H9 (cell line): ENCODE data around the gene SMARCA2. TPM values are rescaled to one million over a fixed set of nuclear protein-coding genes. Genes with fewer than 3 reads are reported as not detected.

ENCODE experiments used
- DNase-seq: peaks from one replicate; pipeline ENCODE4 v3.0.0-alpha.2; 2017
- H2AFZ ChIP-seq: one replicate; pipeline ENCODE4 v1.6.1; 2013; ENCODE audit warnings: mild to moderate bottlenecking, low read length, control low read depth, moderate library complexity
- H2AK5ac ChIP-seq: 2 replicates; pipeline ENCODE4 v1.6.1; 2013; ENCODE audit warnings: low read length, control low read depth, mixed read lengths; ENCODE audit not compliant: insufficient read length
- H2BK120ac ChIP-seq: one replicate; pipeline ENCODE4 v1.6.1; 2013; ENCODE audit warnings: low read depth, mild to moderate bottlenecking, low read length, control low read depth, inconsistent platforms; ENCODE audit not compliant: poor library complexity, severe bottlenecking
- H2BK12ac ChIP-seq: 2 replicates; pipeline ENCODE4 v1.6.1; 2013; ENCODE audit warnings: low read length, control low read depth, mixed read lengths, low read depth; ENCODE audit not compliant: insufficient read length
- H2BK15ac ChIP-seq: 2 replicates; pipeline ENCODE4 v1.6.1; 2013; ENCODE audit warnings: low read depth, low read length, control low read depth
- H2BK20ac ChIP-seq: one replicate; pipeline ENCODE4 v1.6.1; 2013; ENCODE audit warnings: low read depth, mild to moderate bottlenecking, low read length, control low read depth, inconsistent platforms; ENCODE audit not compliant: poor library complexity, severe bottlenecking
- H2BK5ac ChIP-seq: 2 replicates; pipeline ENCODE4 v1.6.1; 2013; ENCODE audit warnings: low read length, control low read depth, mixed read lengths; ENCODE audit not compliant: insufficient read length
- H3K14ac ChIP-seq: 2 replicates; pipeline ENCODE4 v1.6.1; 2013; ENCODE audit warnings: low read length, control low read depth; ENCODE audit not compliant: insufficient read depth
- H3K18ac ChIP-seq: 2 replicates; pipeline ENCODE4 v1.6.1; 2013; ENCODE audit warnings: low read depth, mild to moderate bottlenecking, mixed read lengths, low read length, control low read depth; ENCODE audit not compliant: insufficient read length
- H3K23ac ChIP-seq: 2 replicates; pipeline ENCODE4 v1.6.1; 2013; ENCODE audit warnings: low read length, control low read depth, mixed read lengths, low read depth; ENCODE audit not compliant: insufficient read length
- H3K23me2 ChIP-seq: 2 replicates; pipeline ENCODE4 v1.6.1; 2013; ENCODE audit warnings: low read depth, mild to moderate bottlenecking, mixed read lengths, low read length, control low read depth; ENCODE audit not compliant: insufficient read length, poor library complexity, severe bottlenecking
- H3K27ac ChIP-seq: 2 replicates; pipeline ENCODE4 v1.5.1; 2013; ENCODE audit warnings: low read length, control low read depth, mixed read lengths, low read depth; ENCODE audit not compliant: insufficient read length
- H3K27me3 ChIP-seq: 2 replicates; pipeline ENCODE4 v1.6.1; 2013; ENCODE audit warnings: low read length, control low read depth, inconsistent platforms; ENCODE audit not compliant: insufficient read depth
- H3K4ac ChIP-seq: 2 replicates; pipeline ENCODE4 v1.6.1; 2013; ENCODE audit warnings: low read depth, mild to moderate bottlenecking, control low read depth, inconsistent platforms, low read length, moderate library complexity
- H3K4me1 ChIP-seq: 2 replicates; pipeline ENCODE4 v1.6.1; 2013; ENCODE audit warnings: low read length, control low read depth, inconsistent platforms; ENCODE audit not compliant: insufficient read depth
- H3K4me2 ChIP-seq: 2 replicates; pipeline ENCODE4 v1.6.1; 2013; ENCODE audit warnings: low read length, control low read depth, mixed read lengths; ENCODE audit not compliant: insufficient read length, insufficient read depth
- H3K56ac ChIP-seq: 2 replicates; pipeline ENCODE4 v1.6.1; 2013; ENCODE audit warnings: low read depth, mild to moderate bottlenecking, mixed read lengths, low read length, control low read depth; ENCODE audit not compliant: insufficient read length
- H3K79me1 ChIP-seq: 2 replicates; pipeline ENCODE4 v1.6.1; 2013; ENCODE audit warnings: low read depth, mild to moderate bottlenecking, moderate library complexity, low read length, control low read depth, inconsistent platforms; ENCODE audit not compliant: insufficient read depth, poor library complexity, severe bottlenecking
- H3K79me2 ChIP-seq: 2 replicates; pipeline ENCODE4 v1.6.1; 2013; ENCODE audit warnings: low read length, control low read depth, inconsistent platforms; ENCODE audit not compliant: insufficient read depth
- H3K9ac ChIP-seq: 2 replicates; pipeline ENCODE4 v1.6.1; 2013; ENCODE audit warnings: low read length, control low read depth, mixed read lengths; ENCODE audit not compliant: insufficient read length; ENCODE audit errors: extremely low read depth
- H3K9me3 ChIP-seq: one replicate; pipeline ENCODE4 v1.6.1; 2013; ENCODE audit warnings: low read depth, low read length, inconsistent platforms; ENCODE audit not compliant: control insufficient read depth
- H3T11ph ChIP-seq: one replicate; pipeline ENCODE4 v1.6.1; 2013; ENCODE audit warnings: mild to moderate bottlenecking, low read length, control low read depth, inconsistent platforms
- H4K20me1 ChIP-seq: one replicate; pipeline ENCODE4 v1.6.1; 2013; ENCODE audit not compliant: control insufficient read depth, insufficient read length, insufficient read depth
- H4K5ac ChIP-seq: 2 replicates; pipeline ENCODE4 v1.6.1; 2013; ENCODE audit warnings: low read depth, mild to moderate bottlenecking, mixed read lengths, low read length, control low read depth; ENCODE audit not compliant: insufficient read length
- H4K8ac ChIP-seq: replicated peaks from 2 replicates; pipeline ENCODE4 v1.6.1; 2013; ENCODE audit warnings: low read length, control low read depth, mixed read lengths, low read depth; ENCODE audit not compliant: insufficient read length
- H4K91ac ChIP-seq: 2 replicates; pipeline ENCODE4 v1.6.1; 2013; ENCODE audit warnings: low read depth, mild to moderate bottlenecking, moderate library complexity, mixed read lengths, low read length, control low read depth; ENCODE audit not compliant: insufficient read length
- H3K27ac Mint-ChIP-seq, 3 experiments: 2 replicates in 2 of 3; 3 replicates in 1 of 3; pipeline ENCODE4 v1.8.0; 2020 to 2021; ENCODE audit warnings: mixed read lengths in 3 of 3, mild to moderate bottlenecking in 1 of 3, moderate library complexity in 1 of 3
- H3K27me3 Mint-ChIP-seq: 2 replicates; pipeline ENCODE4 v1.8.0; 2021; ENCODE audit warnings: low read depth, mild to moderate bottlenecking, moderate library complexity, mixed read lengths
- H3K36me3 Mint-ChIP-seq, 3 experiments: 2 replicates in 2 of 3; 3 replicates in 1 of 3; pipeline ENCODE4 v1.8.0; 2020 to 2021; ENCODE audit warnings: low read depth in 3 of 3, mixed read lengths in 3 of 3; ENCODE audit not compliant: insufficient read depth in 1 of 3
- H3K4me1 Mint-ChIP-seq, 2 experiments: 2 replicates each; pipeline ENCODE4 v1.8.0; 2020; ENCODE audit warnings: mixed read lengths in 2 of 2
- H3K4me3 Mint-ChIP-seq, 2 experiments: 2 replicates in 1 of 2; 3 replicates in 1 of 2; pipeline ENCODE4 v1.8.0; 2020 to 2021; ENCODE audit warnings: mild to moderate bottlenecking in 2 of 2, mixed read lengths in 2 of 2, moderate library complexity in 1 of 2
- H3K9me3 Mint-ChIP-seq, 2 experiments: 2 replicates in 1 of 2; 3 replicates in 1 of 2; pipeline ENCODE4 v1.8.0; 2020; ENCODE audit warnings: mild to moderate bottlenecking in 2 of 2, mixed read lengths in 2 of 2, moderate library complexity in 1 of 2
- WGBS: extraction: QIAGEN DNeasy Blood & Tissue Kit; methylation state at CpG from one replicate; pipeline ENCODE4 v1.1.7; 2013; ENCODE audit warnings: missing lambda C conversion rate, low lambda C conversion rate, mixed read lengths; ENCODE audit not compliant: insufficient read length; ENCODE audit errors: extremely low coverage; 5-methylcytosine and 5-hydroxymethylcytosine counted together
- total RNA-seq: library from RNA; stranded (reverse); gene quantifications from 2 replicates; pipeline ENCODE4 v1.2.1, GENCODE V29; 2021
- TF ChIP-seq, protein P1 (sequence below): fragments of 200-600 bp; sonication (generic); conservative IDR thresholded peaks from 3 replicates; pipeline ENCODE4 v1.8.0; 2021; ENCODE audit warnings: antibody characterized with exemption, mild to moderate bottlenecking

Gene SMARCA2
- total RNA-seq, 1 experiment from 2014 or later = 15.3 TPM

DNA sequence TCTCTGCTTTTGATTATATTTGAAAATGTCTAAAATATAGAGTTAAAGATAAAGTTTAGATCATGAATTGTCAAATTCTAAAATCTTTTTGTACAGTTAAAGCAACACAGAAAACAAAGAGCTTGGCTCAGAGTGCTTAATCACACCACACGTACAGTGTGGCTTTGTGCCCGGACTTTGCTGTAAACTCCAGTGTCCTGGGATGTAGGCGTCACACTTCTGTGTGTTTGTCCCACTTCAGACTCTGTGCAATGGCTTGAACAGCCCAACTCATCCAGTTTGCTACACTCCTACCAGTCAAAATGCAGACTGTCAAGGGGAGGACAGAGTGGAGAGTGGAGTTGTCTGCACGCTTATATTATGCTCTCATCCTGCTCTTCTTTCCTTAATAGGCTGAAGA, 45.3 kb downstream of the SMARCA2 start:
- no peak overlapping the region for H2BK15ac ChIP-seq
- peaks cover under 1% of the 10 kb centered on the region; the same call in 1 of the 2 replicates for H3K4me1 ChIP-seq
- no peak overlapping the region for H4K91ac ChIP-seq
- peaks cover 0 to 2% (median 0%) of the 10 kb centered on the region in 3 experiments; a peak in 1 of 7 replicates for H3K36me3 Mint-ChIP-seq
- no peak for DNase-seq
- H3K4me3 Mint-ChIP-seq = no peak overlapping the region
- no peak overlapping the region for H2BK12ac ChIP-seq
- H3K27ac ChIP-seq = no peak overlapping the region
- H3K23me2 ChIP-seq = no peaks in the 10 kb centered on the region
- no peaks in the 10 kb centered on the region for H3K27me3 ChIP-seq
- H3K27me3 Mint-ChIP-seq = no peaks in the 10 kb centered on the region; the same call in 1 of the 2 replicates
- WGBS = no CpG with 5 or more reads among the region's 4 CpGs
- no peak overlapping the region for H3K4ac ChIP-seq
- H3K79me1 ChIP-seq = no peaks in the 10 kb centered on the region
- H3K14ac ChIP-seq = no peak overlapping the region
- no peak overlapping the region for H3T11ph ChIP-seq
- peaks cover 2 to 4% of the 10 kb centered on the region in 2 experiments for H3K4me1 Mint-ChIP-seq
- H2BK120ac ChIP-seq = no peak overlapping the region
- no peaks in the 10 kb centered on the region for H3K79me2 ChIP-seq
- H3K18ac ChIP-seq = no peak overlapping the region
- no peak overlapping the region for H2BK20ac ChIP-seq
- no peak overlapping the region for H2AFZ ChIP-seq
- H3K4me2 ChIP-seq = no peak overlapping the region
- no peaks in the 10 kb centered on the region for H3K9me3 ChIP-seq
- H3K27ac Mint-ChIP-seq = no peak overlapping the region
- no peak overlapping the region for H3K56ac ChIP-seq
- no peak overlapping the region for H2BK5ac ChIP-seq
- no peaks in the 10 kb centered on the region for H3K9me3 Mint-ChIP-seq
- H3K9ac ChIP-seq = no peak overlapping the region
- no peak overlapping the region for H2AK5ac ChIP-seq
- no peak overlapping the region for H4K8ac ChIP-seq
- H4K5ac ChIP-seq = no peak overlapping the region
- no peaks in the 10 kb centered on the region for H4K20me1 ChIP-seq
- TF ChIP-seq, protein P1, sequence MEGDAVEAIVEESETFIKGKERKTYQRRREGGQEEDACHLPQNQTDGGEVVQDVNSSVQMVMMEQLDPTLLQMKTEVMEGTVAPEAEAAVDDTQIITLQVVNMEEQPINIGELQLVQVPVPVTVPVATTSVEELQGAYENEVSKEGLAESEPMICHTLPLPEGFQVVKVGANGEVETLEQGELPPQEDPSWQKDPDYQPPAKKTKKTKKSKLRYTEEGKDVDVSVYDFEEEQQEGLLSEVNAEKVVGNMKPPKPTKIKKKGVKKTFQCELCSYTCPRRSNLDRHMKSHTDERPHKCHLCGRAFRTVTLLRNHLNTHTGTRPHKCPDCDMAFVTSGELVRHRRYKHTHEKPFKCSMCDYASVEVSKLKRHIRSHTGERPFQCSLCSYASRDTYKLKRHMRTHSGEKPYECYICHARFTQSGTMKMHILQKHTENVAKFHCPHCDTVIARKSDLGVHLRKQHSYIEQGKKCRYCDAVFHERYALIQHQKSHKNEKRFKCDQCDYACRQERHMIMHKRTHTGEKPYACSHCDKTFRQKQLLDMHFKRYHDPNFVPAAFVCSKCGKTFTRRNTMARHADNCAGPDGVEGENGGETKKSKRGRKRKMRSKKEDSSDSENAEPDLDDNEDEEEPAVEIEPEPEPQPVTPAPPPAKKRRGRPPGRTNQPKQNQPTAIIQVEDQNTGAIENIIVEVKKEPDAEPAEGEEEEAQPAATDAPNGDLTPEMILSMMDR = no peak
- H3K23ac ChIP-seq = no peak overlapping the region
